HEK293 (cell line): ENCODE data around the gene YIF1B.

ENCODE experiments used
- HOXA7 ChIP-seq: sonication (generic); formaldehyde crosslinking; IDR thresholded peaks from 2 replicates; pipeline ENCODE4 v1.8.1; 2022; ENCODE audit warnings: missing genetic modification reagents, borderline replicate concordance
- KLF16 ChIP-seq: fragments of 450-650 bp; formaldehyde crosslinking; IDR thresholded peaks from 2 replicates; pipeline ENCODE4 v1.5.1; 2017; ENCODE audit warnings: missing biosample characterization, missing genetic modification characterization
- SETDB1 ChIP-seq: IDR thresholded peaks from one replicate; pipeline ENCODE4 v1.6.1; 2017; ENCODE audit warnings: mild to moderate bottlenecking, low read length, moderate library complexity, mixed read lengths; ENCODE audit not compliant: insufficient read length
- ZBTB21 ChIP-seq: fragments of 450-650 bp; formaldehyde crosslinking; IDR thresholded peaks from 2 replicates; pipeline ENCODE4 v1.5.1; 2017; ENCODE audit warnings: missing biosample characterization, missing genetic modification characterization
- ZNF133 ChIP-seq: fragments of 450-650 bp; formaldehyde crosslinking; IDR thresholded peaks from 2 replicates; pipeline ENCODE4 v1.5.1; 2016; ENCODE audit warnings: missing biosample characterization, missing genetic modification characterization
- ZNF146 ChIP-seq: fragments of 450-650 bp; formaldehyde crosslinking; IDR thresholded peaks from 2 replicates; pipeline ENCODE4 v1.5.1; 2016; ENCODE audit warnings: missing biosample characterization, missing genetic modification characterization
- ZNF335 ChIP-seq: fragments of 450-650 bp; formaldehyde crosslinking; conservative IDR thresholded peaks from 2 replicates; pipeline ENCODE4 v1.5.1; 2016; ENCODE audit warnings: missing biosample characterization, missing genetic modification characterization
- ZNF701 ChIP-seq: fragments of 450-650 bp; formaldehyde crosslinking; IDR thresholded peaks from 2 replicates; pipeline ENCODE4 v1.5.1; 2016; ENCODE audit warnings: missing biosample characterization, missing genetic modification characterization
- ZSCAN30 ChIP-seq: fragments of 450-650 bp; IDR thresholded peaks from 2 replicates; pipeline ENCODE4 v1.5.1; 2018; ENCODE audit warnings: missing biosample characterization, mild to moderate bottlenecking, missing genetic modification characterization, moderate library complexity
- TF ChIP-seq, protein P1 (sequence below): fragments of 450-650 bp; formaldehyde crosslinking; IDR thresholded peaks from 2 replicates; pipeline ENCODE4 v1.5.1; 2016; ENCODE audit warnings: missing biosample characterization, missing genetic modification characterization
- TF ChIP-seq, protein P2 (sequence below): fragments of 450-650 bp; formaldehyde crosslinking; IDR thresholded peaks from 2 replicates; pipeline ENCODE4 v1.5.1; 2017; ENCODE audit warnings: missing biosample characterization, missing genetic modification characterization
- TF ChIP-seq, protein P3 (sequence below): fragments of 450-650 bp; formaldehyde crosslinking; IDR thresholded peaks from 2 replicates; pipeline ENCODE4 v1.5.1; 2016; ENCODE audit warnings: missing biosample characterization, missing genetic modification characterization, low read depth

DNA sequence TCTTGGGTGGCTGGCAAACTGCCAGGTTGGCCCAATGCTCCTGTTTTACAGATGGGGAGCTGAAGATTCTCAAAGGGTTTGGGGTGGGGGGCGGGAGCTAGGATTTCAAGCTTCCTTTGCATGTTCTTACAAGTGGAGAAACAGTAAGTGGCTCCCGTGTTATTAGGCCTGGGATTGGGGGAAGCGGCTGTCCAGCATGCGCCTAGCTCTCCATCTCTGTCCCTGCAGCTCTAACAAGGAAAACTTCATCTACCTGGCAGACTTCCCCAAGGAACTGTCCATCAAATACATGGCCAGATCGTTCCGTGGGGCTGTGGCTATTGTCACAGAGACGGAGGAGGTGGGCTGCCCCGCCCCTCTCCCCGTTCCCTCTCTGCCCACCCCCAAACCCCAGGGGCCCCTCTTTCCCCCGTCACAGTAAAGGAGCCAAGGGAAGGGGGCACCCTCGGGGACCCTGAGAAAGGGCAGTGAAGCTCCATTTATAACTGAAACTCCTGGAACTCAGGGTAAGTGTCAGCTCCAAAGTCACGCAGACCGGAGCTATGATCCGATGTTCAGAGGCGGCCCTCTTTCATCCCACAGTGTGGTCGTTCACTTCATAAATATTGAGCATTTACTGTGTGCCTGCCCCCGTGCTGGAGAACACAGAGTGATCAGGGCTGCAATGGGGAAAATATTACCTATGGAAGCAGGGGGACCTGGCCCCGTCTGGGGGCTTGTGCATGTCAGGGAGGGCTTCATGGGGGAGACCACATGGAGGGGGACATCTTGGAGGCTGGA is 43.7 kb upstream of the YIF1B start:
- TF ChIP-seq ZNF335 (tag by site-specific recombination) (no peak), ZNF701 (tag by site-specific recombination) (no peak), ZBTB21 (tag by site-specific recombination) (no peak), ZNF133 (tag by site-specific recombination) (no peak), HOXA7 (no peak), ZNF146 (tag by site-specific recombination) (no peak), ZSCAN30 (tag by site-specific recombination) (no peak), SETDB1 (no peak), KLF16 (no peak)
- TF ChIP-seq, protein P1, sequence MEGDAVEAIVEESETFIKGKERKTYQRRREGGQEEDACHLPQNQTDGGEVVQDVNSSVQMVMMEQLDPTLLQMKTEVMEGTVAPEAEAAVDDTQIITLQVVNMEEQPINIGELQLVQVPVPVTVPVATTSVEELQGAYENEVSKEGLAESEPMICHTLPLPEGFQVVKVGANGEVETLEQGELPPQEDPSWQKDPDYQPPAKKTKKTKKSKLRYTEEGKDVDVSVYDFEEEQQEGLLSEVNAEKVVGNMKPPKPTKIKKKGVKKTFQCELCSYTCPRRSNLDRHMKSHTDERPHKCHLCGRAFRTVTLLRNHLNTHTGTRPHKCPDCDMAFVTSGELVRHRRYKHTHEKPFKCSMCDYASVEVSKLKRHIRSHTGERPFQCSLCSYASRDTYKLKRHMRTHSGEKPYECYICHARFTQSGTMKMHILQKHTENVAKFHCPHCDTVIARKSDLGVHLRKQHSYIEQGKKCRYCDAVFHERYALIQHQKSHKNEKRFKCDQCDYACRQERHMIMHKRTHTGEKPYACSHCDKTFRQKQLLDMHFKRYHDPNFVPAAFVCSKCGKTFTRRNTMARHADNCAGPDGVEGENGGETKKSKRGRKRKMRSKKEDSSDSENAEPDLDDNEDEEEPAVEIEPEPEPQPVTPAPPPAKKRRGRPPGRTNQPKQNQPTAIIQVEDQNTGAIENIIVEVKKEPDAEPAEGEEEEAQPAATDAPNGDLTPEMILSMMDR (tag by site-specific recombination), result no peak
- TF ChIP-seq, protein P2, sequence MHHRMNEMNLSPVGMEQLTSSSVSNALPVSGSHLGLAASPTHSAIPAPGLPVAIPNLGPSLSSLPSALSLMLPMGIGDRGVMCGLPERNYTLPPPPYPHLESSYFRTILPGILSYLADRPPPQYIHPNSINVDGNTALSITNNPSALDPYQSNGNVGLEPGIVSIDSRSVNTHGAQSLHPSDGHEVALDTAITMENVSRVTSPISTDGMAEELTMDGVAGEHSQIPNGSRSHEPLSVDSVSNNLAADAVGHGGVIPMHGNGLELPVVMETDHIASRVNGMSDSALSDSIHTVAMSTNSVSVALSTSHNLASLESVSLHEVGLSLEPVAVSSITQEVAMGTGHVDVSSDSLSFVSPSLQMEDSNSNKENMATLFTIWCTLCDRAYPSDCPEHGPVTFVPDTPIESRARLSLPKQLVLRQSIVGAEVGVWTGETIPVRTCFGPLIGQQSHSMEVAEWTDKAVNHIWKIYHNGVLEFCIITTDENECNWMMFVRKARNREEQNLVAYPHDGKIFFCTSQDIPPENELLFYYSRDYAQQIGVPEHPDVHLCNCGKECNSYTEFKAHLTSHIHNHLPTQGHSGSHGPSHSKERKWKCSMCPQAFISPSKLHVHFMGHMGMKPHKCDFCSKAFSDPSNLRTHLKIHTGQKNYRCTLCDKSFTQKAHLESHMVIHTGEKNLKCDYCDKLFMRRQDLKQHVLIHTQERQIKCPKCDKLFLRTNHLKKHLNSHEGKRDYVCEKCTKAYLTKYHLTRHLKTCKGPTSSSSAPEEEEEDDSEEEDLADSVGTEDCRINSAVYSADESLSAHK, result no peak
- TF ChIP-seq, protein P3, sequence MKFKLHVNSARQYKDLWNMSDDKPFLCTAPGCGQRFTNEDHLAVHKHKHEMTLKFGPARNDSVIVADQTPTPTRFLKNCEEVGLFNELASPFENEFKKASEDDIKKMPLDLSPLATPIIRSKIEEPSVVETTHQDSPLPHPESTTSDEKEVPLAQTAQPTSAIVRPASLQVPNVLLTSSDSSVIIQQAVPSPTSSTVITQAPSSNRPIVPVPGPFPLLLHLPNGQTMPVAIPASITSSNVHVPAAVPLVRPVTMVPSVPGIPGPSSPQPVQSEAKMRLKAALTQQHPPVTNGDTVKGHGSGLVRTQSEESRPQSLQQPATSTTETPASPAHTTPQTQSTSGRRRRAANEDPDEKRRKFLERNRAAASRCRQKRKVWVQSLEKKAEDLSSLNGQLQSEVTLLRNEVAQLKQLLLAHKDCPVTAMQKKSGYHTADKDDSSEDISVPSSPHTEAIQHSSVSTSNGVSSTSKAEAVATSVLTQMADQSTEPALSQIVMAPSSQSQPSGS (tag by site-specific recombination), result no peak
